HG03066 (cell line): ENCODE measurements around the gene RAET1E.
A peak's percentile ranks its signal among the peaks of the same experiment; 100 is the strongest.
"Not testable (repeated sequence)": the region's sequence is repeated elsewhere in the genome, so short reads cannot be mapped to it uniquely, and the experiment has no call there.

Experiments used
- ATAC-seq: cut with Tn5 transposase; IDR thresholded peaks from one replicate; pipeline ENCODE4 v1.9.1; 2021; ENCODE audit warnings: low read depth; ENCODE audit not compliant: unreplicated experiment

RAET1E gene

GRCh38 chr6:149931501-149931900, 33.6 kb upstream of the RAET1E start:
- no peak for ATAC-seq

- no peak for ATAC-seq
Observed at GRCh38 chr6:149929422-149929821, 31.5 kb upstream of the RAET1E start.

GRCh38 chr6:149927025-149927424, 29.1 kb upstream of the RAET1E start:
- not testable (repeated sequence) for ATAC-seq

- ATAC-seq: peak; percentile 60
Observed at GRCh38 chr6:149925974-149926777, 28.3 kb upstream of the RAET1E start.

- no peak for ATAC-seq
Observed at GRCh38 chr6:149925253-149925973, 27.5 kb upstream of the RAET1E start.

GRCh38 chr6:149924933-149925252, 27.0 kb upstream of the RAET1E start:
- ATAC-seq: no peak

- no peak for ATAC-seq
Observed at GRCh38 chr6:149924206-149924932, 26.5 kb upstream of the RAET1E start.

GRCh38 chr6:149923327-149923986, 25.5 kb upstream of the RAET1E start:
- ATAC-seq: no peak

GRCh38 chr6:149922642-149923326, 24.9 kb upstream of the RAET1E start, which contains the start of gene RAET1G:
TSS of gene RAET1G (minus strand) at chr6:149923121. CDS start at chr6:149923010, 111 bp downstream.
- no peak for ATAC-seq

GRCh38 chr6:149922091-149922490, 24.2 kb upstream of the RAET1E start:
- not testable (repeated sequence) for ATAC-seq

- ATAC-seq: no peak
Observed at GRCh38 chr6:149921361-149921760, 23.4 kb upstream of the RAET1E start.

- no peak for ATAC-seq
Observed at GRCh38 chr6:149919834-149920225, 21.9 kb upstream of the RAET1E start.

GRCh38 chr6:149919126-149919833, 21.4 kb upstream of the RAET1E start:
- not testable (repeated sequence) for ATAC-seq

GRCh38 chr6:149918151-149918905, 20.4 kb upstream of the RAET1E start:
- ATAC-seq: no peak

- ATAC-seq: no peak
Observed at GRCh38 chr6:149917679-149918078, 19.8 kb upstream of the RAET1E start.

GRCh38 chr6:149915970-149916865, 18.3 kb upstream of the RAET1E start:
- no peak for ATAC-seq

- no peak for ATAC-seq
Observed at GRCh38 chr6:149913540-149914240, 15.8 kb upstream of the RAET1E start.
